Measurements from ENCODE around the gene NPAS2. TPM values are rescaled to one million over a fixed set of nuclear protein-coding genes. Genes with fewer than 3 reads are reported as not detected.
A peak's percentile ranks its signal among the peaks of the same experiment; 100 is the strongest.

NPAS2 gene
- total RNA-seq, 1 donor from 2014 or later: 39.4 TPM

GRCh38 chr2:101006065-101006715, 186.3 kb downstream of the NPAS2 start:
- H3F3A ChIP-seq (ENCODE audit: low read depth): peaks cover 85% of the 10 kb centered on the region
- H4K20me1 ChIP-seq (ENCODE audit: low read depth): peaks cover 58% of the 10 kb centered on the region
- H3K27me3 ChIP-seq: peaks cover 5% of the 10 kb centered on the region
- TF ChIP-seq EZH2 (IDR thresholded peaks at IDR 0.05) (no peak), CTCF (IDR thresholded peaks at IDR 0.05) (no peak), EZH2phosphoT487 (IDR thresholded peaks at IDR 0.05) (no peak)
- no peak overlapping the region for H3K27ac ChIP-seq
- Mint-ChIP-seq H3K4me1 (peaks cover 28% of the 10 kb centered on the region), H3K4me3 (no peak overlapping the region), H3K9me3 (peaks cover 6% of the 10 kb centered on the region), H3K27me3 (ENCODE audit: insufficient read depth, low read depth) (peaks cover 4% of the 10 kb centered on the region), H3K27ac (no peak overlapping the region), H3K36me3 (peaks cover 52% of the 10 kb centered on the region)
- H3K4me3 ChIP-seq: no peak overlapping the region
- H3K9ac ChIP-seq: no peak overlapping the region
- no peak overlapping the region for H3K4me2 ChIP-seq
- H2AFZ ChIP-seq (replicated peaks): no peak overlapping the region
- H3K36me3 ChIP-seq: peaks cover 38% of the 10 kb centered on the region
- peaks cover 52% of the 10 kb centered on the region for H3K79me2 ChIP-seq (ENCODE audit: low read depth)
- H3K9me3 ChIP-seq (ENCODE audit: low read depth): no peaks in the 10 kb centered on the region
- peaks cover 11% of the 10 kb centered on the region for H3K4me1 ChIP-seq
- no peak for DNase-seq (ENCODE audit: low spot score)

- Mint-ChIP-seq H3K36me3 (peaks cover 53% of the 10 kb centered on the region), H3K27ac (no peak overlapping the region)
These were observed 187.7 kb downstream of the NPAS2 start for GRCh38 chr2:101007415-101008345.

GRCh38 chr2:101011152-101011551, 191.2 kb downstream of the NPAS2 start:
- H3F3A ChIP-seq (ENCODE audit: low read depth): peaks cover 57% of the 10 kb centered on the region
- no peak overlapping the region for H3K9ac ChIP-seq
- H3K27ac ChIP-seq: peak overlapping the region; percentile 51
- peaks cover 20% of the 10 kb centered on the region for H3K36me3 ChIP-seq
- no peak overlapping the region for H3K27ac Mint-ChIP-seq
- peaks cover 2% of the 10 kb centered on the region for H3K27me3 Mint-ChIP-seq (ENCODE audit: insufficient read depth, low read depth)
- no peak for DNase-seq (ENCODE audit: low spot score)
- peaks cover 6% of the 10 kb centered on the region for H3K9me3 Mint-ChIP-seq
- peaks cover 21% of the 10 kb centered on the region for H3K79me2 ChIP-seq (ENCODE audit: low read depth)
- TF ChIP-seq EZH2 (IDR thresholded peaks at IDR 0.05) (no peak), EZH2phosphoT487 (IDR thresholded peaks at IDR 0.05) (no peak), CTCF (IDR thresholded peaks at IDR 0.05) (no peak)
- H3K4me3 Mint-ChIP-seq: no peak overlapping the region
- H3K4me1 ChIP-seq: no peaks in the 10 kb centered on the region
- H4K20me1 ChIP-seq (ENCODE audit: low read depth): peaks cover 32% of the 10 kb centered on the region
- no peaks in the 10 kb centered on the region for H3K27me3 ChIP-seq
- no peaks in the 10 kb centered on the region for H3K9me3 ChIP-seq (ENCODE audit: low read depth)
- H3K4me3 ChIP-seq: no peak overlapping the region
- peaks cover 45% of the 10 kb centered on the region for H3K36me3 Mint-ChIP-seq
- H3K4me2 ChIP-seq: no peak overlapping the region
- H2AFZ ChIP-seq (replicated peaks): no peak overlapping the region
- H3K4me1 Mint-ChIP-seq: no peaks in the 10 kb centered on the region

More at GRCh38 chr2:101007415-101008345, 187.7 kb downstream of the NPAS2 start:
- Mint-ChIP-seq H3K4me1 (peaks cover 20% of the 10 kb centered on the region), H3K4me3 (no peak overlapping the region), H3K9me3 (no peaks in the 10 kb centered on the region), H3K27me3 (ENCODE audit: insufficient read depth, low read depth) (peaks cover 4% of the 10 kb centered on the region)
- Histone ChIP-seq H3K79me2 (ENCODE audit: low read depth) (peaks cover 45% of the 10 kb centered on the region), H3K27me3 (no peaks in the 10 kb centered on the region), H3K4me2 (no peak overlapping the region), H4K20me1 (ENCODE audit: low read depth) (peaks cover 67% of the 10 kb centered on the region), H3K4me1 (peaks cover 11% of the 10 kb centered on the region), H3K36me3 (peaks cover 38% of the 10 kb centered on the region), H3K27ac (no peak overlapping the region), H3K4me3 (no peak overlapping the region), H2AFZ (replicated peaks) (no peak overlapping the region), H3F3A (ENCODE audit: low read depth) (peaks cover 92% of the 10 kb centered on the region), H3K9me3 (ENCODE audit: low read depth) (no peaks in the 10 kb centered on the region), H3K9ac (no peak overlapping the region)
- no peak for TF ChIP-seq EZH2phosphoT487 (IDR thresholded peaks at IDR 0.05)
- no peak for TF ChIP-seq EZH2 (IDR thresholded peaks at IDR 0.05)
- no peak for TF ChIP-seq CTCF (IDR thresholded peaks at IDR 0.05)
- DNase-seq (ENCODE audit: low spot score): no peak
